Measurements from ENCODE around the gene GPS1. TPM values are rescaled to one million over a fixed set of nuclear protein-coding genes. Genes with fewer than 3 reads are reported as not detected.

Gene GPS1
- total and polyA plus RNA-seq, 10 of the 15 experiments (the other 5 are each of a cell fraction or from before 2014, with no cell fraction given), result 2.2 to 146 (median 77.7) TPM

DNA sequence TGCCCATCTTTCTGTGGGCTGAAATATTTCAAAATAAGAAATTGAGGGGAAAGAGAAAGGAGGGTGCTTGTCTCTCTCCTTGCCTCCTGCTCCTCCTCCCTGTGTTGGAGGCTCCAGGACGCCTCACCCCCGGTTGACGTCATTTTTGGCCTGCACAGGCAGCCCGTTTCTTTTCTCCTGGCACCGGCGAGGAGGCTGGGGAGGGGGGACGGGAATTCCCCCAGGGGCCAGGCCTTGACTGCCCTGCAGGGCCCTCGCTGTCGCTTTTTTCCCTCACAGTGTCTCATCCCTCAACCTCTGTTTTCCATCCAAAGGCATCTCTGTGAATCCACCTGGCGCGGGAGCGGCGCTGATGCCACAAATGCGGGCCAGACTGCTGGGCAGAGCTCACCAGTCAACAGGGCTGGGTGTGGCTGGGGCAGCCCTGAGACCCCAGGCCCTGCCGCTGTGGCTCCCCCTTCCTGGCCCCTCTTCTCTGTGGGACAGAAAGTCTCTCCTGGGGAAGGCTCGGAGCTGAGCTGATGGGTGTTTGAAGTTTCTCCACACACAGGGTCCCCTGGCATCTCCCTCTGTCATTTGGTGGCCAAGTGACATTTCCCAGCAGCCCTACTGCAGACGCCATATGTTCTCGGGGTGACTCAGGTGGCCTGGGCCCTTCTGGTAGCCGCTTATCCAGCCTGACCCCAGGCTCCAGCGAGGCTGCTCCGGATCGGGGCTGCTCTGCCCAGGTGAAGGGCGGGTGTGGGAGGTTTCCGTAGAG, 45.0 kb upstream of the GPS1 start (continued):
- no peak for TF ChIP-seq SMAD5 (IDR thresholded peaks at IDR 0.05; ENCODE audit: low read depth)

DNA sequence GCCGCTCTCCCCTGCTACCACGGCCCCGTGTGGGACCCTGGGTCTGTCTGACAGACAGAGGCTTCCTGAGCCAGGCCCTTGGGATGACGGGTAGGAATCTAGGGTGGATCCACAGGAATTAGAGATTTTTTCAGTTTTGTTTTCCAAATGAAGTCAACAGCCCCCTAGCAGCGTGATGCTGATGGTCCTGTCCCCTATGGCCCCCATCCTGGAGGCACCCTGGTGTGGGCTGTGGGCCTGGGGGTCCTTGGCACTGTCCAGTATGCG, 44.5 kb upstream of the GPS1 start:
- BruUV-seq (replicated peaks), result no TSS peak

More for the DNA sequence above, 44.5 kb upstream of the GPS1 start:
- Histone ChIP-seq H3K27ac (ENCODE audit: control insufficient read depth, insufficient read depth) (no peak overlapping the region), H3K4me3 (no peak overlapping the region), H4K20me1 (ENCODE audit: control insufficient read depth, insufficient read depth) (no peaks in the 10 kb centered on the region), H3K9me3 (replicated peaks; ENCODE audit: control insufficient read depth, insufficient read depth, low read length) (no peaks in the 10 kb centered on the region), H2AFZ (ENCODE audit: control insufficient read depth, low read depth, low read length) (no peak overlapping the region), H3K9ac (ENCODE audit: control insufficient read depth, insufficient read depth, low read length) (no peak overlapping the region), H3K27me3 (replicated peaks in 1 of 2; ENCODE audit: control insufficient read depth in 2 of 2, insufficient read depth in 2 of 2, low read length in 1 of 2) (no peaks in the 10 kb centered on the region), H3K4me2 (ENCODE audit: control insufficient read depth, insufficient read depth) (no peak overlapping the region), H3K36me3 (ENCODE audit: control insufficient read depth in 2 of 2, insufficient read depth in 2 of 2, low read length in 1 of 2) (no peaks in the 10 kb centered on the region), H3K79me2 (ENCODE audit: control insufficient read depth, insufficient read depth, low read length) (no peaks in the 10 kb centered on the region), H3K4me1 (ENCODE audit: control insufficient read depth, insufficient read depth, low read length) (no peaks in the 10 kb centered on the region)
- WGBS (ENCODE audit: insufficient coverage, insufficient replicate concordance, low lambda C conversion rate, missing lambda C conversion rate), result 78% methylated on average over 6 of the region's 6 CpGs
- ChIA-PET POLR2A (no interaction called here), RAD21 (ENCODE audit: unreplicated experiment) (no interaction called here), CTCF (no interaction called here), SMC1A (ENCODE audit: uncharacterized antibody, unreplicated experiment) (no interaction called here)
- intact Hi-C loops (cut with micrococcal nuclease; ENCODE audit: unreplicated experiment), result no loop called here
- TF ChIP-seq NR2C1 (IDR thresholded peaks at IDR 0.05) (no peak), ZSCAN29 (IDR thresholded peaks at IDR 0.05) (no peak), TCF7 (IDR thresholded peaks at IDR 0.05; ENCODE audit: borderline replicate concordance) (no peak)
- TF ChIP-seq, protein P1, sequence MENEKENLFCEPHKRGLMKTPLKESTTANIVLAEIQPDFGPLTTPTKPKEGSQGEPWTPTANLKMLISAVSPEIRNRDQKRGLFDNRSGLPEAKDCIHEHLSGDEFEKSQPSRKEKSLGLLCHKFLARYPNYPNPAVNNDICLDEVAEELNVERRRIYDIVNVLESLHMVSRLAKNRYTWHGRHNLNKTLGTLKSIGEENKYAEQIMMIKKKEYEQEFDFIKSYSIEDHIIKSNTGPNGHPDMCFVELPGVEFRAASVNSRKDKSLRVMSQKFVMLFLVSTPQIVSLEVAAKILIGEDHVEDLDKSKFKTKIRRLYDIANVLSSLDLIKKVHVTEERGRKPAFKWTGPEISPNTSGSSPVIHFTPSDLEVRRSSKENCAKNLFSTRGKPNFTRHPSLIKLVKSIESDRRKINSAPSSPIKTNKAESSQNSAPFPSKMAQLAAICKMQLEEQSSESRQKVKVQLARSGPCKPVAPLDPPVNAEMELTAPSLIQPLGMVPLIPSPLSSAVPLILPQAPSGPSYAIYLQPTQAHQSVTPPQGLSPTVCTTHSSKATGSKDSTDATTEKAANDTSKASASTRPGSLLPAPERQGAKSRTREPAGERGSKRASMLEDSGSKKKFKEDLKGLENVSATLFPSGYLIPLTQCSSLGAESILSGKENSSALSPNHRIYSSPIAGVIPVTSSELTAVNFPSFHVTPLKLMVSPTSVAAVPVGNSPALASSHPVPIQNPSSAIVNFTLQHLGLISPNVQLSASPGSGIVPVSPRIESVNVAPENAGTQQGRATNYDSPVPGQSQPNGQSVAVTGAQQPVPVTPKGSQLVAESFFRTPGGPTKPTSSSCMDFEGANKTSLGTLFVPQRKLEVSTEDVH (IDR thresholded peaks at IDR 0.05; ENCODE audit: low read depth, partially characterized antibody), result no peak
- ATAC-seq (no peak), FAIRE-seq (no peak), DNase-seq (ENCODE audit: low read depth, low spot score) (no peak)
- in situ Hi-C loops (cut with MboI), result no loop called here
